SW 1271 (cell line): ENCODE data around the gene LY6G6C.

Experiments used
- DNase-seq, 2 experiments: peaks; one replicate each; lab custom pipeline; 2025; lab: John Stamatoyannopoulos, UW

The LY6G6C gene

DNA sequence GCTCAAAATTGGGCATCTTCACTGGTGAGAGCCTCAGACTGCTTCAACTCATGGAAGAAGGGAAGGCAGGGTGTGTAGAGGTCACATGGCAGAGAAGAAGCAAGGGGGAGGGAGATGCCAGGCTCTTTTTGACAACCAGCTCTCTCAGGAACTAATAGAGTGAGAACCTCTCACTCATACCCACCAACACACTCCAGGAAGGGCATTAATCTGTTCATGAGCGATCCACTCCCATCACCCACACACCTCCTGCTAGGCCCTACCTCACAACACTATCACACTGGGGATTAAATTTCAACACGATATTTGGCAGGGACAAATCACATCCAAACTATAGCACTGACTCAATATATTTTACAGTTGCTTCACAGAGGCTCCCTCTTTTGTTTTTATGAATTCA lies 20.3 kb upstream of the LY6G6C start:
- no peak for DNase-seq

DNA sequence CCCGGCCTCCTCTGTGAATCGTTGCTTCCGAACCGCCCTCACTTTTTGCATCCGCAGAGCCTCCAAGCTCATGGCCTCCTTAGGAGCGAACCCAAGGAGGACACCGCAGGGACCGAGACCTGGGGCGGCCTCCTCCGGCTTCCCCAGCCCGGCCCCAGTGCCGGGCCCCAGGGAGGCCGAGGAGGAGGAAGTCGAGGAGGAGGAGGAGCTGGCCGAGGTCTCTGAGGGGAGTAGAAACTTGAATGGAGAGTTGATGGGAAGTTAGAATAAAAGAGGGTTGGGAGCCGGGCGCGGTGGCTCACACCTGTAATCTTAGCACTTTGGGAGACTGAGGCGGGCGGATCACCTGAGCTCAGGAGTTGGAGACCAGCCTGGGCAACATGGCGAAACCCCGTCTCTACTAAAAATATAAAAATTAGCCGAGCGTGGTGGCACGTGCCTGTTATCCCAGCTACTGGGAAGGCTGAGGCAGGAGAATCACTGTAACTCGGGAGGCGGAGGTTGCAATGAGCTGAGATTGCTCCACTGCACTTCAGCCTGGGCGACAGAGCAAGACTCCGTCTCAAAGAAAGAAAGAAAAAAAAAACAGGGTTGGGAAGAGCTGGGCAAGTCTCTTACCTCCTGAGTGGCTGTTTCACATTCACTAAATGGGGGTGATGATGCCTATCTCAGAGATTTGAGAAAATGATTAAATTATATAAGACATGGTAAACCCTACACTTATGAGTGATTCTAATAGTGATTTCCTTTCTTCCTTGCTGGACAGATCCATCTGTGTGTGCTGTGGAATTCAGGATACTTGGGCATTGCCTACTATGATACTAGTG lies 19.1 kb upstream of the LY6G6C start:
- peak in 1 of 2 experiments; percentile 15 for DNase-seq

DNA sequence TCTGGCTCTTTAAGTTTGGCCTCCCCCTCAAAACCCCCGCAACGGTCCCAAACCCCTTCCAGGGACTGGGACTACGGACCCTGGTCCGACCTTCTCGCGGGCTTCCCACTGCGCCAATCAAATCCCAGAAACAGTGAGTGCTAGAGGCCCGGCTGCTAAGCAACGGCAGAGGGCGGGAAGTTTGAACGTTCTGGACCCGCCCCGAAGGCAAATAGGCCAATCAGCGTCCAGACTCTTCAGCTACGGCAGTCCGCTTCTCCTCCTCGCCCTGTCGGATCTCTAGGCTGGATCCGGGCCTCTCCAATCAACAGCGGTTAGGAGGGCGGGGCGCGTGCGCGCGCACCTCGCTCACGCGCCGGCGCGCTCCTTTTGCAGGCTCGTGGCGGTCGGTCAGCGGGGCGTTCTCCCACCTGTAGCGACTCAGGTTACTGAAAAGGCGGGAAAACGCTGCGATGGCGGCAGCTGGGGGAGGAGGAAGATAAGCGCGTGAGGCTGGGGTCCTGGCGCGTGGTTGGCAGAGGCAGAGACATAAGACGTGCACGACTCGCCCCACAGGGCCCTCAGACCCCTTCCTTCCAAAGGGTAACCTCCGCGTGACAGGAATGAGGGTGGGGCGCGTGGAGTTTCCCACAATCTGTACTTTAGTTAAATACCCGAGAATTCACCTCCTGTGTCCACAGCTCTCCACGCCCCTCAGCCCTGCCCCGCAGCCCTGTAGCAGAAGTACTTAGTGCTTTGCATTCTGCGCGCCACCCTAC lies 18.3 kb upstream of the LY6G6C start, which contains the start of gene MSH5:
Gene MSH5, plus strand, starts transcription at position 367 of the 758 bp plus-strand sequence. CDS start 462 bp downstream, outside the sequence.
- peak; percentile 95 to 100 for DNase-seq

DNA sequence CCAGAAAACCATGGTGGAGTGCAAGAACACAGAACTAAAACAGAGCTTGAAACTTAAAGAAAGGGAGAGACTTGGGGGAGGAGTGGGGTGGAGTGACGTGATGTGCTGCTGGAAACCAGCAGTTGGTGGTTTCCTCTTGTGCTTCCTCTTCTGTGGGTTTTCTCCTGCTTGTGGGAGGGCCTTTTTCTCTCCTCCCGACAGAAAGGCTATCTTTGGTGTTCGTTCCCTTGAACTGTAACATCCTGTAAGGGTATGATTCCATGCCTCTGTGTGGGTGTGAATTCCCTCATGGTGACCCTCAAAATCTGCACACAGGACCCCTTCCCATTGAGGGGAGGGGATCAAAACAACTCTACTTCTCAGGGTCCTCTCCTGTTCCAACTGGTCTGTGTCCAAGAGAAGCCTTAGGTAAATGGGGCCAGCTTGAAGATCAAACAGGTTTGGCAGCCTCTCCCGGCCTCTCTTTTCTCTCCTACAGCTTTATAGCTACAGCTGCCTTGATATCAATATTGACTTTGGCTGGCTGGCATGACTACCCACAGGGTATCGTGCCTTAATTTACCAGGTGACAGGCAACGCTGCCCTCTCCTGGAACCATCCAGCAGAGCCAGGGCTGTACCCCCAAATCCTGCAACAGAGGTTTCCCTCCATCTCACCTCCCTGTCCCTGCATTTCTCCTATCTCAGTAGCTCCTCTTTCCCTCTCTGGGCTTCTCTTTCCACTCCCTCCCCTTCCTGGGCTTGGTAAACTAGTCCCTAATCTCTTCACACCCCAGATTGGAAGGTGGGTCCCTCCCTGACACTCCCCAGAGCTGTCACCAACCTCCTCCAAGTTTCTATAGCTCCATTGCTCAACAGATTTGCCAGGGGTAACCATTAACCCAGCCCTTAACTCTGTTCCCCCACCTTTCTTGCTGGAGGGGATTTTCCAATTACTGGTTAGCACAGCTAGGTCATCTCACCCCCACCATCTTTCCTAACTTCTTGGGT lies 16.7 kb upstream of the LY6G6C start:
- peak; percentile 65 to 87 for DNase-seq

- no peak for DNase-seq
These were observed 15.9 kb upstream of the LY6G6C start for GRCh38 chr6:31737315-31737990.

GRCh38 chr6:31736768-31737314 lies 15.3 kb upstream of the LY6G6C start:
- DNase-seq, result no peak

DNA sequence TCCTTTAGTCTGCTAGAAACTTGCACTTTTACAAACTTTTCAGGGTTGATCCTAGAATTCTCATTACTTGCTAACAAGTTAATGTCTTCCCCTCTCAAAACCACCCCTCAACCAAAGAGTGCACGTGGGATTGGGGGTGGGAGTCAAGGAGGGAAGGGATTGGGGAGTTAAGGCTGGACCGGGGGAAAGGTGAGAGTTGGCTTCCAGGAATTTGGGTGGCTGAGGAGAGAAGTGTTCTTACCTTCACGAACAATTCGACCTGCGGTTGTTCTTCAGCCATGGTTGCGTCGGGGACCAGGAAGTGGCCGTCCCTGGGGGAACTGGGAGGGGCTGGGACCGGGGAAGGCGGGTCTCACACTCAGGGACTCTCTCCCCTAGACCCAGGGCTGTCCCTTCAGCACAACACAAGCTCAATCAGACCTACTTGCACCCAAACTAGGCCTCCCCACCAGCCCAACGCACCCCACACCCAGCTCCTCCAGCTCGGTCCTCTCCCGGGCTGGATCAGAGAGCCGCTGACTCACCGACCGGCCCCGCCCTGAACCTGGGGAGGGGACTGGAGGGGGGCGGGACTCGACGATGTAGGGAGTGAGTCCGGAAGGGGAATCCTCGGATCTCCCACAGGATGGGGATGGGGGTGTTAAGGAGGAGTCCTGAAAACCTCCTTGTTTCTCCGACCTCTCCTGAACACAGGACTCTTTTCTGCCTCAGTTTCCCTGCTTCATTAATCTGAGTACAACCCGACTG lies 14.6 kb upstream of the LY6G6C start, which contains the start of gene CLIC1:
Gene CLIC1, minus strand, starts transcription at position 510 of the 747 bp plus-strand sequence. Its CDS starts 230 bp downstream, at position 280.
- DNase-seq, result peak; percentile 80 to 91

DNA sequence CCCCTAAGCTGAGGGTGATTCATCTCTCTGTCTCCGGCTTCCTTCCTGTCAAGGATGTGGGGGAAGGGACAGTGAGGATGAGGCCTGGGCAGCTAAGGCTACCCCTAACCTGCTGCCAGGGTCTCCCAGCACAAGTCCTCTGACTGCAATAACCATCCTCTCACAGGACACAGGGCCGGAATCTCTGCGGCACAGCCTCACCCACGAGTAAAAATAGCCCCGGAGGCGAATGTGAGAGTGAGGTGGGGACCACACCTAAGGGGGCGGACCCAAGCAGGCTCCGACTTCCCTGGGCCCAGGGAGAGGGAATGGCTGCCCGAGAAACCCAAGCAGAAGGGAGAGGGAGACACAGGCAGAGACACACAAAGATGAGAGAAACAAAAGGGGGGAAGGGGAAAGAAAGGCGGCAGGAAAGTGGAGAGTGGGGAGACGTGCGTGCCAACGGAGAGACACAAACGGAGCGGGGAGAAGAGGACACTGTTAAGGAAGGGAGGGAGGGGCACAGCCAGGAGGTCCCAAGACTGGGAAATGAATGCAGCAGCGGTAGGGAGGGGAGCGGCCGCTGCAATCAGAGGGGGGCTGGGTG lies 13.4 kb upstream of the LY6G6C start:
- DNase-seq, result peak; percentile 73 to 89

DNA sequence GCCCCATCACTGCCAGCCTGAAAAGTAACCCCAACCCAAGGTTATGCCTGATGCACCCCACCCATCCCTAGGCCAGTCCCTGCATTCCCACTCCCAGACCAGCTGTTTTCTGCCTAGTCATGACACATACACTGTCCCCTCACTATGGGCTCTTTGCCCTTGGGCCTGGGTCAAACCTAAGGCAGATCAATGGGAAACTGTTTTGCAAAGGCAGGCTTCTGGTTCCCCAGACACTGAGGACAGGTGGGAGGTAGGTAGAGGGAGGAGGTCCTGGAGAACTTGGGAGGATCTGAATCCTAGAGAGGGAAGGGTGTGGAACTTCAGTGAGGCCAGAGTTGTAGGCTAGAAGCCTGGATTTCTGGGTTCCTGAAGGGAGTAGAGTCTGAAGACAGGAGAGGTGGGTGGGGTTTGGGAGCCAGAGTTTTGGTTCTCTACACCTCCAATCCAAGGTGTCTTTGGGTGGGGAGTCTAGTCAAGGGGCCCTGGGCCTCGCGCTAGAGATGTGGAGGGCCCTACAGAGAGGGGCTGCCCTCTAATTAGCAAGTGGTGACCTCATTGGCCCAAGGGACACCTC lies 12.8 kb upstream of the LY6G6C start:
- DNase-seq, result no peak

DNA sequence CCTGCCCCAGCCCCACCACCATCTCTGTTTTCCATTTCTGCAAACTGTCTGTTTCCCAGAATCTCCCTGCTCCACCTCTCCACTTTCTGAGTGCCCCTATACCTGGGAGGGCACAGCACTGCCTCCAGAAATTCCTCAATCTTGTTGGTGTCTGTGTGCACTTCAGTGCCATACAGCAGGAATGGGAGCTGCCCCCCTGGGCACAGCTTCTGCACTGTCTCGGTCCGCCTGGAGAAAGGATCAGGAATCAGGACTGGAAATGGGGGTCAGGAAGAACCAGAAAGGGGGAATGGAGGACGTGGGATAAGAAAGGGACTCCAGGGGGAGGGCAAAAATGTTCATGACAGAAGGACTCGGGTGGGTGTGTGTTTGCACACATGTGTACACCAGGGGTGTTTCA lies 12.2 kb upstream of the LY6G6C start:
- DNase-seq, result no peak

- no peak for DNase-seq
These were observed 10.5 kb upstream of the LY6G6C start for GRCh38 chr6:31732029-31732428.

DNA sequence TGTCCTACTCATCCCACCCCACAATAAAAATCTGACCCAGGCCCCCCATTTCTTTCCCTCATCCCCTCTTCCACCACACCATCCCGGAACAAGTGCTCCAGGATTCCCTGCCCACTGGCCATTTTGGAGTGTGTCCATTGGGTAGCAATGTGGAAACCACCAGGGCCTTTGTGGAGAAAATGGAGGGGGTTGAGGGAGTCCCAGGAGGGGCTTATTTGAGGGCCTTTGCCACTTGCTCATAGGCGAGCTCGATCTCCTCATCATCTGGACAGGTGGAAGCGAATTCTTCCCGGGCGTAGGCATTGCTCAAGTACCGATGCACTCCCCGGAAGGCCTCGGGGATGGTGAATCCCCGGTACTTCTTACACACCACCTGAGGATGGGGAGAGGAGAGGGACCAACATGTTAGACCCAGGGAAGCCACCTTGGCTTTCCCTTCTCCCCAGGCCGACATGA lies 9.1 kb upstream of the LY6G6C start:
- no peak for DNase-seq

DNA sequence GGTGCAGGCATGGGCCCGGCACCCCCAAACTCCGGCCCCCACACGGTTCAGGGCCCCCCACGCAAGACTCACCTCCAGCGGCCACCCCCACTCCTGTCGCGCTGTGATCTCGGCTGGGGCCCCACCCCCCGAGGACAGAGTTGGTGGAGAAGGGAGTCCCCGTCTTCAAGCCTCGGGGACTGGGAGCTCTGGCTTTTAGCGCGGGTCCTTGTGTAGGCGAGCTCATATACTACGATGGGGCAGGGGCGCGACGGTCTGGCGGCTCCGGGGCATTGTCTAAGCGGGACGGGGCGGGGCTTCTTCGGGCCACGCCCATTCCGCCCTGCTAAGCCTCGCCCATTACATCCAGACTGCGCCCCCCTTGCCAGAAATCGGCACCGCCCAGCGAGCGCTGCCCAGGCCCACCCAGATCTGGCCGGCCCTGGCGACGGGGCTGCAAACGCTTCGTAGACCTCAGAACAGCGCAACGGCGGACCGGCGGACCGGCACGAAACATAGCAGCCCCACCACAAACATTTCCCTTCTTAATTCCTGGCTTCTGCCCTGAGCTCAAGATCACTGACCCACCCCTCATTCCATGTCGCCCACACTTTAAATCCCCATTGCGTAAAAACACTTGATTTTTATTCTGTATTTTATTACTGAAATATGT lies 8.6 kb upstream of the LY6G6C start:
- peak; percentile 79 to 86 for DNase-seq

DNA sequence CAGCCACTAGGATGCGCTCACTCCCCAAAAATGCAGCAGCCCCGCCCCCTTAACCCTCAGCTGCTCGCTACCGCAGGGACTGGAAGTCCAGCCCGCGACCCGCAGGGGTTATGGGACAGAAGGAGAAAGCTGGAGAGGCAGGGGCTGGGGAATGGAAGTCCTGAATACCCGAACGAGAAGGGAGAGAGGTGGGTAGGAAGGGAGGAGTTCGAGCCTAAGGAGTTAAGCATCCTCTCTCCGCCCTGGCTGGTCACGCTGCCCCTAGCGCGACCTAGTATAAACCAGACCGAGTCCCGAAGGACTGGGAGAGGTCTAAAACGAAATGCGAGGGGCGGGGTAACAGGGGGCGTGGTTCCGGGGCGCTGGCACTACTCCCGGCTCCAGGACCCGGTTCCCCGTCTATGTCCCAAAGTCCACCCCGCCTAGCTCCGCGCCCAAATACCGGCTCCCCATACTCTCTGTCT lies 8.0 kb upstream of the LY6G6C start:
- DNase-seq, result peak; percentile 84 to 93

GRCh38 chr6:31728767-31729514 lies 7.4 kb upstream of the LY6G6C start, which contains the start of gene DDAH2:
DDAH2 (minus strand) TSS chr6:31729299; CDS start chr6:31729161, 138 bp downstream.
- no peak for DNase-seq

GRCh38 chr6:31727717-31728671 lies 6.4 kb upstream of the LY6G6C start:
- no peak for DNase-seq
